GM21576 (cell line): ENCODE measurements around the gene CEP152.
"Not testable (repeated sequence)": the region's sequence is repeated elsewhere in the genome, so short reads cannot be mapped to it uniquely, and the experiment has no call there.

Experiments used
- ATAC-seq: cut with Tn5 transposase; IDR thresholded peaks from one replicate; pipeline ENCODE4 v1.9.1; 2021; ENCODE audit warnings: mild to moderate bottlenecking, moderate library complexity; ENCODE audit not compliant: unreplicated experiment

The CEP152 gene, protein sequence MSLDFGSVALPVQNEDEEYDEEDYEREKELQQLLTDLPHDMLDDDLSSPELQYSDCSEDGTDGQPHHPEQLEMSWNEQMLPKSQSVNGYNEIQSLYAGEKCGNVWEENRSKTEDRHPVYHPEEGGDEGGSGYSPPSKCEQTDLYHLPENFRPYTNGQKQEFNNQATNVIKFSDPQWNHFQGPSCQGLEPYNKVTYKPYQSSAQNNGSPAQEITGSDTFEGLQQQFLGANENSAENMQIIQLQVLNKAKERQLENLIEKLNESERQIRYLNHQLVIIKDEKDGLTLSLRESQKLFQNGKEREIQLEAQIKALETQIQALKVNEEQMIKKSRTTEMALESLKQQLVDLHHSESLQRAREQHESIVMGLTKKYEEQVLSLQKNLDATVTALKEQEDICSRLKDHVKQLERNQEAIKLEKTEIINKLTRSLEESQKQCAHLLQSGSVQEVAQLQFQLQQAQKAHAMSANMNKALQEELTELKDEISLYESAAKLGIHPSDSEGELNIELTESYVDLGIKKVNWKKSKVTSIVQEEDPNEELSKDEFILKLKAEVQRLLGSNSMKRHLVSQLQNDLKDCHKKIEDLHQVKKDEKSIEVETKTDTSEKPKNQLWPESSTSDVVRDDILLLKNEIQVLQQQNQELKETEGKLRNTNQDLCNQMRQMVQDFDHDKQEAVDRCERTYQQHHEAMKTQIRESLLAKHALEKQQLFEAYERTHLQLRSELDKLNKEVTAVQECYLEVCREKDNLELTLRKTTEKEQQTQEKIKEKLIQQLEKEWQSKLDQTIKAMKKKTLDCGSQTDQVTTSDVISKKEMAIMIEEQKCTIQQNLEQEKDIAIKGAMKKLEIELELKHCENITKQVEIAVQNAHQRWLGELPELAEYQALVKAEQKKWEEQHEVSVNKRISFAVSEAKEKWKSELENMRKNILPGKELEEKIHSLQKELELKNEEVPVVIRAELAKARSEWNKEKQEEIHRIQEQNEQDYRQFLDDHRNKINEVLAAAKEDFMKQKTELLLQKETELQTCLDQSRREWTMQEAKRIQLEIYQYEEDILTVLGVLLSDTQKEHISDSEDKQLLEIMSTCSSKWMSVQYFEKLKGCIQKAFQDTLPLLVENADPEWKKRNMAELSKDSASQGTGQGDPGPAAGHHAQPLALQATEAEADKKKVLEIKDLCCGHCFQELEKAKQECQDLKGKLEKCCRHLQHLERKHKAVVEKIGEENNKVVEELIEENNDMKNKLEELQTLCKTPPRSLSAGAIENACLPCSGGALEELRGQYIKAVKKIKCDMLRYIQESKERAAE (N-terminal part only)

DNA sequence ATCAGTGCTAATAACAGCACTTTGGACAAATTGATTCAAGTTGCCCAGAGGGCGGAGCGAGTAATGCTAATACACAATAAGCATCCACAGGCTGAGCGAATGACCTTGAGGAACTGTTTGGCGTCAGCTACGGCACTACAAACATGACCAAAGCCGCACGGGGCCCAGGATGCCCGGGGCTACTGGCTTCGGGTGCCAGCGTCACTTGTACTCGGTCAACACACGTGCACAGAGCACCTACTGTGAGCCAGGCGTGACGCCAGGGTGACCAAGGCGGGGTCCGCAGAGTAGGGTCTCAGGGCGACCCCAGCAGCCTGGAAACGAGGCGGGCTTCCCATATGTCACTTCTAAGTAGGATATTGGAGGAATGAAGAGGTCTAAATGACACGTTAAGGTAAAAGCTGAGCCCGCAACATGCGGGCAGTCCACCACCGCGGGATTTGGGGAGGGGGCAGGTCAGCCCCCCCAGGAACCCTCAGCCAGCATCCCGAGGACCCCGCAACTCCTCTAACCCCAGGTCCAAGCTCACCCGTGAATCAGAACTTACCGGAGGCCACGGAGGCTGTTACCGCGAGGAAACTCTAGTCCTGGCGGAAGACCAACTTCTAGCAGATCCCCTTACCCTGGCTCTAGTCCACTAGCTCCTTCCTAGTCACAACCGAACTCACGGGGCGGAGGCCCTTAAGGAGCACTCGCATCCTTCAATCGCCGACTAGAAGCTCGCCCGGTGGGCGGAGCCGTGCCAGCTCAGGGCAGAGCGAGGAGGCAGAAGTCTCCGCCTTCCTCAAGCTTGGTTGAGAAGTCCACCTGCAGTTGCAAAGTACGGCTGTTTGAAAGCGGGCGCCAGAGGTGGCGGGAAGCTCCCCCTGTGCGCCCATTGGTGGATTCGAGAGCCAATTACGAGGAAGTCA, at the start of gene CEP152:
Gene CEP152 (minus strand): TSS at position 656 of the 911 bp plus-strand sequence. CDS start 5,420 bp downstream, outside the sequence.
- ATAC-seq = peak; percentile 98

GRCh38 chr15:48859426-48859825, 48.6 kb upstream of the CEP152 start:
- no peak for ATAC-seq

GRCh38 chr15:48858401-48858800, 47.5 kb upstream of the CEP152 start:
- no peak for ATAC-seq

GRCh38 chr15:48856942-48857341, 46.1 kb upstream of the CEP152 start:
- ATAC-seq = no peak

DNA sequence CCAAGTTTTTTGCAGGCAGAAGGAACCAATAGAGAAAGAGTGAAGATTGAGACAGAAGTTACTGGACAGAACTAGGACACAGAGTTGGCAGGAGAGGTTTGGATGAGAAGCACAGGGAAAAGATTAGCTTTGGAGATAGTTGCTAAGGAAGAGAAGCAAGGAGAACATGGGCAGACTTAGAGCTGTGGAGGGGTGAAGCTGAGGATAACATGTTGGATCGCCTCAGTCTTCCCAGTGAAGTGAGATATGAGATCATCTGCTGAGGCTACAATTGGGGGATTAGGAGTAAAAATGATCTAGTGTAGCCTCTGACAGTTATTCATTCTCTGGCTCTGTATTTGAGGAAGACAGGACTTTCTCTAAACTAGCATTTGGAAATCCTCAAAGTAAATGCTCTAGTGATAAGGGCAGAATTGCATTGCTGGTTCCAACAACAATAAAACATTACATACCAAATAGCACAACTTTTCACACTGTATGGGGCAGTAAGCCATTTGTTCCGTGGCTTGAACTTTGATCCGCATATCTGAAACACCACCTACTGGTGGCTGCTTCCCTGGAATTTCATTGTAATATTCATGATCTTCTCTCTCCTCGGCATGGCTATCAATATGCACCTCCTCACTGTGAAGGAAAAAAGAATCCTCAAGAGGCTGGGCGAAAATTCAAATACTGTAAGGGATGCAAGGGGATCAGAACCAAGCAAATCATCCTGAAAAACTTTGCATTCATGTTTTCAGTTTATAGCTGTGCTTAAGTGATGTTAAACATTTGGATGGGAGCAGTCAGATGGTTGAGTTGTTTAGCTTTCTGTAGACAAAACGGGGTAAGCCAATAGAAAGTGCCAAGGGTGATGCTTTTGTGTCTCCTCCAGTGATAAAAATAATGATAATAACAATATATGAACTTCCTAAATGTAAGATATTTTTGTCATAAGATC, 44.9 kb upstream of the CEP152 start:
- no peak for ATAC-seq

GRCh38 chr15:48854434-48854833, 43.6 kb upstream of the CEP152 start:
- not testable (repeated sequence) for ATAC-seq

- ATAC-seq = no peak
Observed at GRCh38 chr15:48851956-48852355, 41.1 kb upstream of the CEP152 start.

DNA sequence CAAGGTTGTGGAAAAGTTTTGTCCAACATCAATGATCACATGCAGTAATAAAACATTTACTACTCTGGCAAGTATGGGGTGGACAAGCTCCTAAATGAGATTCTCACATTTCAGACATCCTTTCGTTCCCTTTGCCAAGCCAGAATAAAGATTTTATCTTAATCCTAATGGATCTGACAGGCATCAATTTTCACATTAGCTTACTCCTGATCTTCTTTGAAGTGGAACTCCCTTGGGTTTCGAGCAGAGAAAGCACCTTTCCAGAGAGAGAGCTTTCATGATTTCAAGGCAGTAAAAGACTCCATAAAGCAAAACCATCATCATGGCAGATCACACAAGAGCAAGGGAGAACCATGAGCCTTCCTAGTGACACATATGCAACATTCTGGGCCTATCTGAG, 39.8 kb upstream of the CEP152 start:
- ATAC-seq = no peak

DNA sequence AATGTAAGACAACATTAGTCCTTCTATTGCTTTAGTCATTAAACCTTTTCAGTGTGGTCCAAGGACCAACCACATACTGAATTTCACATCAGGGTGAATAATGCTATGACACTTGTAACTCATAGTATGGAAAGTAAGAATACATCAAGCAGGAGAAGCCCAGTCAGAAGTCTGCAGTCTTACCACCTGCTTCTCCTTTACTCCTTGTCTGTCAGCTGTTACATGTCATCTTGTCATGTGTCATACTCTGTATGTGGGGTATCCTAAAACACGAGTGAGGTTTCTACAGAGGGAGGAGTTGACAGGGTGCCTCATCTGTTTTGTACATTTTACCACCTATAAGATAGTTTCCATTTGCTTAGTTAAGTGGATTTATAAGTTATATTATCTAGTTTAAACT, 34.3 kb upstream of the CEP152 start:
- ATAC-seq = no peak

- ATAC-seq = no peak
Observed at GRCh38 chr15:48842501-48842900, 31.6 kb upstream of the CEP152 start.

DNA sequence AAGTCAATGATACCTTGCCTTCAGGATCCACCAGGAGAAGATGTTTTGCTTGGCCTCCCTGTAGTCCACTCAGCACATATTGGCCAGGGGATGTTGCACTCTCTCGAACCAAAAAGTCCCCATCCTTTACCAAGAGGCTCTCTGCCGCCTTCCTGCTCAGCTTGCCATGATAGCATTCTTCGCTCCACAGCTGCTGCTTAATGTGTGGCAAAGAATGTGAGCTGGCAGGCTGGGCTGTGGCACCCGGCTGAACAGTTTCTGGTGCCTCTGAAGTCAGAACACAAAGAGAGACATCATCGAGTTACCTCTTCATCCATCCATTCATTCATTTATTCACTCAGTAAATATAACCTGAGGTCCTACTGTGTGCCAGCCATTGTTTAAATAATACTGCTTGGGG, 23.9 kb upstream of the CEP152 start:
- no peak for ATAC-seq

DNA sequence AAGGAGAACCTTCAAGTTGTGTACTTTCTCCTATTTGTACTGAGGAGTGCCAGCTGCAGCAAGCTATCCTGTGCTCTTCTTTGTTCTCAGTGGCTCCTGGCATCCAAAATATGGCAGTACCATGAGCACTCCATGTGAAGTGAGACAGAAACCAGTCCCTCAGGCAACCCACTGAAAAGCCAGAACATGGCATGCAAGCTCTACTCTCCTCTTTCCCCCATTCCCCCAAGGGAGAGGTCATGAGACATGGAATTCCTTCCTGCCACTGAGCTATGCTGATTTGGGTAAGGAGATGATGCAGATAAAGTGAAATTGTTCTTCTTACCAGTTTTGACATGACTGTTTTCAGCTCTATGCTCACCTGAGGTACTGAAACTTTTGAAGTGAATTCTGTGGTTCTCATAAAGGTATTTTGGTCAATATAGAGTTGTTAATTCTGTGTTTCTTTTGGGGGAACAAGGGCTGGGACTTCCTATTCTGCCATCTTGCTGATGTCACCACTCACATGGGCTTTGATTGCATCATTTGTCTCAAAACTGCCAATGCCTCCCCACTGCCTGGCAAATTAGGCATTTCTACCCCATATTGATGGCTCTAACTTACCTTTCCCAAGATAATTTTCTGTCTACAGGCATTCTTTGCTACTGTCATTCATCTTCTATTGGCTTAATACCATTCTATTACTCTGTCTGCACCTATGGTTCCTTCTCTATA, 22.8 kb upstream of the CEP152 start:
- no peak for ATAC-seq

- ATAC-seq = no peak
Observed at GRCh38 chr15:48832648-48833047, 21.8 kb upstream of the CEP152 start.

DNA sequence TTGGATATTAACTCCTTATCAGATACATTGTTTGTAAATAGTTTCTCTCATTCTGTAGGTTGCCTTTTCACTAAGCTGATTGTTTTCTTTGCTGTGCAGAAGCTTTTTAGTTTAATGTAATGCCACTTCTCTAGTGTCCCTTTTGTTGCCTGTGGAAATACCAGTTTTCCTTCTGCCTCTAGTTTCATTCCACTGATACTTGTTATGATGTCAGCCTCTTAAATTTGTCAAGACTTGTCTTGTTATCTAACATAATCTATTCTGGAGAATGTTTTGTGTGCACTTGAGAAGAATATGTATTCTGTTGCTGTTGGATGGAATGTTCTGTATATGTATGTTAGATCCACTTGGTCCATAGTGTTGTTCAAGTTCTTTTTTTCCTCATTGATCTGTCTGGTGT, 18.0 kb upstream of the CEP152 start:
- no peak for ATAC-seq

- no peak for ATAC-seq
Observed at GRCh38 chr15:48828471-48828870, 17.6 kb upstream of the CEP152 start.

- ATAC-seq = no peak
Observed at GRCh38 chr15:48825075-48825474, 14.2 kb upstream of the CEP152 start.

GRCh38 chr15:48823706-48824105, 12.8 kb upstream of the CEP152 start:
- ATAC-seq = no peak

DNA sequence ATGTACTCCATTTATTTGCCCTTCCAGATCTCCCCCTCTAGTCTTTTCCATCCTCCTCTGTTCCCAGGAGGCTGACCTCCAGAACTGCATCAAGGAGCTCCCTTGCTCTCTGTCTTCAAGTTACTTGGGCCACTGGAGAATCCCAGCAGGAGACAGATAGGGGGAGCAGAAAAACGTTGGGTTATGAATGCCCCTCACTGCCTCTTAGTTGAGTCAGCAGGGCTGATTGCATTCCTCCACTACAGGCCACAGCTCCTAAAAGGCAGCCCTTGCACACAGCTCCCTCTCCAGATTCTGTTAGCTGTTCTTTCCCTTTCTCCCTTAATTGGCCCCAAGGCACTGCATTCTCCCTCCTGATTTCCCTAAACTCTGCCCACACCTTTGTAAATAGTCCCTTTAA, 12.4 kb upstream of the CEP152 start:
- ATAC-seq = no peak
